Parathyroid adenoma (tissue), 2 donors: Measurements from ENCODE around the gene NTN4.

Source experiments
- H2AFZ ChIP-seq: fragments of 300-600 bp; sonication (generic); one replicate; pipeline ENCODE4 v1.7.0; 2017; ENCODE audit warnings: antibody characterized with exemption, mild to moderate bottlenecking
- H3K27ac ChIP-seq: fragments of 300-600 bp; sonication (generic); one replicate; pipeline ENCODE4 v1.7.0; 2017
- H3K27me3 ChIP-seq: fragments of 300-600 bp; sonication (generic); one replicate; pipeline ENCODE4 v1.7.0; 2017; ENCODE audit warnings: low read length; ENCODE audit not compliant: control insufficient read depth, insufficient read depth
- H3K36me3 ChIP-seq: fragments of 300-600 bp; sonication (generic); one replicate; pipeline ENCODE4 v1.7.0; 2017; ENCODE audit warnings: low read length; ENCODE audit not compliant: control insufficient read depth, insufficient read depth
- H3K4me1 ChIP-seq: fragments of 300-600 bp; sonication (generic); one replicate; pipeline ENCODE4 v1.7.0; 2017; ENCODE audit warnings: control low read depth
- H3K4me2 ChIP-seq: fragments of 300-600 bp; sonication (generic); one replicate; pipeline ENCODE4 v1.7.0; 2017; ENCODE audit warnings: low read length
- H3K4me3 ChIP-seq: fragments of 300-600 bp; sonication (generic); one replicate; pipeline ENCODE4 v1.7.0; 2017; ENCODE audit warnings: low read depth, low read length
- H3K79me2 ChIP-seq: fragments of 300-600 bp; sonication (generic); one replicate; pipeline ENCODE4 v1.7.0; 2017; ENCODE audit warnings: control low read depth
- H3K9ac ChIP-seq: fragments of 300-600 bp; sonication (generic); one replicate; pipeline ENCODE4 v1.7.0; 2017; ENCODE audit warnings: mild to moderate bottlenecking
- H3K9me3 ChIP-seq: fragments of 300-600 bp; sonication (generic); one replicate; pipeline ENCODE4 v1.7.0; 2017; ENCODE audit warnings: low read length; ENCODE audit not compliant: control insufficient read depth
- TF ChIP-seq, protein P1 (sequence below): fragments of 300-600 bp; sonication (generic); IDR thresholded peaks from one replicate; pipeline ENCODE4 v1.7.0; 2017; ENCODE audit warnings: antibody characterized with exemption, mild to moderate bottlenecking
- donor health status: primary hyperparathyroidism.

NTN4 gene

DNA sequence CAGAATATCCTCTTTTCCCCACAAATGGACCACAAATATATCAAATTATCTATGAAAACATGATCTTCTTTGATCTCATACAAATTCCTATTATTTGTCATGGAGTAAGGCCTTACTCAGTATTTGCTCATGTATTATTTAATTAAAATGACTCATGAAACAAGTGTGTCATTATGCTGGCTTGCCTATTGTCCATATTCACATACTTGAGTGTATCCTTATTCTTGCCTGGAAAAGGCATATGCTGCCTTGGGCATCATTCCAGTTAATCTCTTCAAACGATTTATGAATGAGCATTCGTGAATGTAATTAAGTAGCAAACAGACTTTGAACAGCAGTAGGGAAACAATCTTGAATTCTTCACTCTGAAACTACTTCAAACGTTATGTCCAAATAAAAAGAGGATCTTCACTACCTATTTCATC is 45.6 kb upstream of the NTN4 start:
- no peaks in the 10 kb centered on the region for H3K9me3 ChIP-seq
- H2AFZ ChIP-seq = peak overlapping the region; percentile 9
- H3K9ac ChIP-seq = no peak overlapping the region
- no peak overlapping the region for H3K27ac ChIP-seq
- H3K4me1 ChIP-seq = no peaks in the 10 kb centered on the region
- no peaks in the 10 kb centered on the region for H3K79me2 ChIP-seq
- no peak overlapping the region for H3K4me2 ChIP-seq
- H3K36me3 ChIP-seq = no peaks in the 10 kb centered on the region
- no peaks in the 10 kb centered on the region for H3K27me3 ChIP-seq
- H3K4me3 ChIP-seq = no peak overlapping the region
- TF ChIP-seq, protein P1, sequence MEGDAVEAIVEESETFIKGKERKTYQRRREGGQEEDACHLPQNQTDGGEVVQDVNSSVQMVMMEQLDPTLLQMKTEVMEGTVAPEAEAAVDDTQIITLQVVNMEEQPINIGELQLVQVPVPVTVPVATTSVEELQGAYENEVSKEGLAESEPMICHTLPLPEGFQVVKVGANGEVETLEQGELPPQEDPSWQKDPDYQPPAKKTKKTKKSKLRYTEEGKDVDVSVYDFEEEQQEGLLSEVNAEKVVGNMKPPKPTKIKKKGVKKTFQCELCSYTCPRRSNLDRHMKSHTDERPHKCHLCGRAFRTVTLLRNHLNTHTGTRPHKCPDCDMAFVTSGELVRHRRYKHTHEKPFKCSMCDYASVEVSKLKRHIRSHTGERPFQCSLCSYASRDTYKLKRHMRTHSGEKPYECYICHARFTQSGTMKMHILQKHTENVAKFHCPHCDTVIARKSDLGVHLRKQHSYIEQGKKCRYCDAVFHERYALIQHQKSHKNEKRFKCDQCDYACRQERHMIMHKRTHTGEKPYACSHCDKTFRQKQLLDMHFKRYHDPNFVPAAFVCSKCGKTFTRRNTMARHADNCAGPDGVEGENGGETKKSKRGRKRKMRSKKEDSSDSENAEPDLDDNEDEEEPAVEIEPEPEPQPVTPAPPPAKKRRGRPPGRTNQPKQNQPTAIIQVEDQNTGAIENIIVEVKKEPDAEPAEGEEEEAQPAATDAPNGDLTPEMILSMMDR = no peak

DNA sequence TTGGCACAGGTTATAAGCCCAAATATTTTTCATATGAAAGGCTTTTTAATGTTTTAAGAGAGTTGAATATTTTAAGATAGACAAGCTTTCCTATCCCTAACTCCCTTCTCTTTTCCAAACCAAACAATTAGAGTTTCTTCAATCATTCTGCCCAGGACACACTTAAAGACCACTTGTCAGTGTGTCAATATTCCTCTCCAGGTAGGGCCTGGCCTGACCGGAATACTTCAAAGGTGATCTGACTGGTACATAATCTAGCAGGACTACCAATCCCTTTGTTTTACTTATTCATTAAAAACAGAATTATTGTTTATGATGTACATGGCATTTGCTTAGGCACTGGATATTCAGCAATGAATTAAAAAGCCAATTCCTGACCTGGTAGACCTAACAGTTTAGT is 44.0 kb upstream of the NTN4 start:
- H3K27ac ChIP-seq = no peak overlapping the region
- H2AFZ ChIP-seq = no peak overlapping the region
- H3K9me3 ChIP-seq = no peaks in the 10 kb centered on the region
- H3K4me1 ChIP-seq = no peaks in the 10 kb centered on the region
- no peak overlapping the region for H3K9ac ChIP-seq
- no peaks in the 10 kb centered on the region for H3K27me3 ChIP-seq
- H3K4me2 ChIP-seq = no peak overlapping the region
- TF ChIP-seq, protein P1 = no peak
- no peaks in the 10 kb centered on the region for H3K36me3 ChIP-seq
- no peaks in the 10 kb centered on the region for H3K79me2 ChIP-seq
- no peak overlapping the region for H3K4me3 ChIP-seq

DNA sequence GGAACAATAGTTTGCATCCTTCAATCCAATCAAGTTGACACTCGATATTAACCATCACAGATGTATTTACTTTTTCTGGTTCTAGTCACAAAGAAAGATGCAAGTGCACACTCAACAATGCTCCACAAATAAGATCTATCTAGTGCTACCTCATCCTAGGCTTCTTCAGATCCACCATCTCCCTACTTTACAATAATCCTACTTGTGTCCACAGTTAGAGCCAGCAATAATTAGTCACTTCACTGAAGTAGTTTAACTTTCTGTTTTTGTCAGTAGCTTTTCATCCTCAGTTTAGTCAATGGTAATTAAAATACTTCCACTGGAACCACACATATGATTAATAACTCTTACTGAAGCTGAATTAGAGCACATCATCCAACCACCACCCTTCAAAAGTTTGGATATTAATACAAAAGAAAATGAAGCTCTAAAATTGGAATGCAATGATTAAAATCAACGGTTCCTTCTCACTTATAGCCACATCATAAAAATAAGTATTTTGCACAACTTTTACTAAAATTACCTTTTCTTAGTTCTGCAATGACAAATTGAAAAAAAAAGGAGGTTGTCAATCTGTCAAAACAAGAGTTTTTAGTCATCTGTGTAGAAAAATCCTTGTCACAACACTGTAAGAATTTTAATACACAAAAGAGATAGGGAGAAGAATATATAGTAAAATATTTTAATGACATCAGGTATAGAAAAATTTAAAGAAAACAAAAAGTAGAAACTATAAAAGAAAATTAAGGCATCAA is 39.9 kb upstream of the NTN4 start:
- Histone ChIP-seq H3K9ac (no peak overlapping the region), H3K79me2 (no peaks in the 10 kb centered on the region), H3K27ac (no peak overlapping the region), H2AFZ (no peak overlapping the region), H3K27me3 (no peaks in the 10 kb centered on the region), H3K4me2 (no peak overlapping the region), H3K4me1 (no peaks in the 10 kb centered on the region), H3K36me3 (no peaks in the 10 kb centered on the region), H3K9me3 (no peaks in the 10 kb centered on the region), H3K4me3 (no peak overlapping the region)
- TF ChIP-seq, protein P1 = no peak

DNA sequence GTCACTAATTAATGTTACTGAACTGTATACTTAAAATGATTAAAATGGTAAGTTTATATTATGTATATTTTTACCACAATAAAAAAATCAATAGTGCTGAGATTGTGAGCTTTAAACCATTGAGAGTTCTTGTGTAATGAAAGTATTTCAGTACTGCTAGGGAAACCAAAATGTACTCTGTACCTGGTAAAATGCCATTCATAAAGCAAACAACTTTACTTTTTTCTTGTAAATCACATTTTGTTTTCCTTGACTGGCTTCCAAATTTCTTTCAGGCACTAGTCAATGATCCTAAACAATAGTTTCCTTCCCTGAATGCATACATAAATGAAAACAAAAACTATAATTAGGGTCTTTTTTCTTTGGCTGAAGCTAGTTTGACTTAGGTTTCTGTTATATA is 38.8 kb upstream of the NTN4 start:
- H3K9me3 ChIP-seq = no peaks in the 10 kb centered on the region
- H3K79me2 ChIP-seq = no peaks in the 10 kb centered on the region
- H3K4me1 ChIP-seq = no peaks in the 10 kb centered on the region
- H3K4me3 ChIP-seq = no peak overlapping the region
- no peak overlapping the region for H3K9ac ChIP-seq
- H3K27ac ChIP-seq = no peak overlapping the region
- no peaks in the 10 kb centered on the region for H3K27me3 ChIP-seq
- H2AFZ ChIP-seq = no peak overlapping the region
- TF ChIP-seq, protein P1 = no peak
- no peaks in the 10 kb centered on the region for H3K36me3 ChIP-seq
- H3K4me2 ChIP-seq = no peak overlapping the region
